Body of pancreas (tissue), 4 donors: ENCODE measurements around the gene TICAM1. TPM values are rescaled to one million over a fixed set of nuclear protein-coding genes. Genes with fewer than 3 reads are reported as not detected.
A peak's percentile ranks its signal among the peaks of the same experiment; 100 is the strongest.
"Not testable (repeated sequence)": the region's sequence is repeated elsewhere in the genome, so short reads cannot be mapped to it uniquely, and the experiment has no call there.

Experiments
- ATAC-seq: fragments of 150-250 bp; one replicate; pipeline ENCODE4 v1.9.1; 2016
- DNase-seq, 4 donors: peaks; one replicate each; pipeline ENCODE4 v3.0.0-alpha.2; 2019
- H3K27ac ChIP-seq, 4 donors: fragments of 200-600 bp; sonication (generic); 1 replicate in 3 of 4; 2 replicates in 1 of 4; pipeline versions ENCODE4 v1.5.1 to v1.6.1; 2016 to 2019; ENCODE audit warnings: mild to moderate bottlenecking in 1 of 4, mixed read lengths in 1 of 4, moderate library complexity in 1 of 4
- H3K27me3 ChIP-seq, 2 donors: fragments of 200-600 bp; sonication (generic); one replicate each; pipeline ENCODE4 v1.6.0; 2016; ENCODE audit warnings: mild to moderate bottlenecking in 1 of 2
- H3K36me3 ChIP-seq, 2 donors: fragments of 200-600 bp; sonication (generic); replicated peaks in 1 of 2; 2 replicates each; pipeline ENCODE4 v1.5.1; 2016; ENCODE audit warnings: low read depth in 2 of 2; ENCODE audit not compliant: insufficient read depth in 1 of 2
- H3K4me1 ChIP-seq: fragments of 200-600 bp; sonication (generic); one replicate; pipeline ENCODE4 v1.6.0; 2016
- H3K4me3 ChIP-seq, 2 donors: fragments of 200-600 bp; sonication (generic); 1 replicate in 1 of 2; 2 replicates in 1 of 2; pipeline ENCODE4 v1.5.1; 2016 to 2019
- H3K9me3 ChIP-seq, 3 donors: fragments of 200-600 bp; sonication (generic); 1 replicate in 2 of 3; 2 replicates in 1 of 3; pipeline ENCODE4 v1.5.1; 2016
- CTCF ChIP-seq, 7 experiments: fragments of 450-650 bp in 4 of 7; fragments of 200-600 bp in 3 of 7; sonication (generic) in 3 of 7; IDR thresholded peaks; one replicate each; pipeline ENCODE4 v1.5.1; 2016 to 2019; ENCODE audit warnings: antibody characterized with exemption in 7 of 7
- POLR2A ChIP-seq, 3 donors: fragments of 450-650 bp; IDR thresholded peaks; one replicate each; pipeline ENCODE4 v1.6.1; 2016; ENCODE audit warnings: antibody characterized with exemption in 3 of 3, mild to moderate bottlenecking in 2 of 3
- WGBS, 2 donors: methylation state at CpG; one replicate each; pipeline ENCODE4 v1.1.5; 2017; 5-methylcytosine and 5-hydroxymethylcytosine counted together
- intact Hi-C: fragments of 100-400 bp; cut with DNase I; formaldehyde crosslinking; loops from one replicate; pipeline ENCODE4 v1.15.1; 2023
- total RNA-seq, 2 donors: library from RNA; depleted of rRNA; stranded (reverse); fragments of >200 nt; gene quantifications; one replicate each; pipeline ENCODE4 v1.1.0, GENCODE V29; 2016

Gene TICAM1
- total RNA-seq, 2 donors from 2014 or later, result 5.4 to 12.9 TPM

- Histone ChIP-seq H3K36me3 (no peaks in the 10 kb centered on the region), H3K9me3 (no peaks in the 10 kb centered on the region), H3K27ac (peak overlapping the region; percentile 86 to 98 (median 95)), H3K4me3 (peak overlapping the region; percentile 86 to 87), H3K4me1 (peaks cover 36% of the 10 kb centered on the region), H3K27me3 (no peaks in the 10 kb centered on the region)
- DNase-seq (no peak), ATAC-seq (no peak)
- intact Hi-C loops, result no loop called here
- TF ChIP-seq POLR2A (IDR thresholded peaks at IDR 0.05) (no peak), CTCF (IDR thresholded peaks at IDR 0.05) (no peak)
- WGBS, 2 donors, result 39 to 54% methylated on average over 6 of the region's 6 CpGs
These were observed 695 bp downstream of the TICAM1 start for GRCh38 chr19:4830768-4831265.

GRCh38 chr19:4830332-4830731, 1.2 kb downstream of the TICAM1 start:
- WGBS, 2 donors, result 88% methylated on average over 6 of the region's 6 CpGs
- ATAC-seq, result no peak
- TF ChIP-seq POLR2A (IDR thresholded peaks at IDR 0.05) (no peak), CTCF (IDR thresholded peaks at IDR 0.05) (no peak)

GRCh38 chr19:4829001-4829712, 2.4 kb downstream of the TICAM1 start:
- TF ChIP-seq POLR2A (IDR thresholded peaks at IDR 0.05) (no peak), CTCF (IDR thresholded peaks at IDR 0.05) (peak in 5 of 7 experiments; percentile 11 to 46 (median 36))
- WGBS, 2 donors, result 25 to 37% methylated on average over 13 to 16 of the region's 16 CpGs
- Histone ChIP-seq H3K9me3 (no peaks in the 10 kb centered on the region), H3K27ac (peak overlapping the region in 3 of 4 donors; percentile 72 to 93 (median 77)), H3K36me3 (no peaks in the 10 kb centered on the region), H3K4me3 (no peak overlapping the region), H3K27me3 (no peaks in the 10 kb centered on the region), H3K4me1 (peaks cover 36% of the 10 kb centered on the region)
- peak; percentile 41 to 68 (median 60) for DNase-seq
- intact Hi-C loops, result no loop called here
- ATAC-seq, result peak; percentile 34

More at GRCh38 chr19:4830332-4830731, 1.2 kb downstream of the TICAM1 start:
- Histone ChIP-seq H3K36me3 (no peaks in the 10 kb centered on the region), H3K4me3 (peak overlapping the region in 1 of 2 donors; percentile 87), H3K27me3 (no peaks in the 10 kb centered on the region), H3K27ac (peak overlapping the region in 3 of 4 donors; percentile 93 to 98 (median 97)), H3K4me1 (peaks cover 36% of the 10 kb centered on the region), H3K9me3 (no peaks in the 10 kb centered on the region)
- intact Hi-C loops, result no loop called here
- no peak for DNase-seq

- intact Hi-C loops, result no loop called here
- Histone ChIP-seq H3K4me3 (no peak overlapping the region), H3K4me1 (peaks cover 13% of the 10 kb centered on the region), H3K27ac (no peak overlapping the region), H3K27me3 (no peaks in the 10 kb centered on the region), H3K9me3 (no peaks in the 10 kb centered on the region), H3K36me3 (no peaks in the 10 kb centered on the region)
- TF ChIP-seq CTCF (IDR thresholded peaks at IDR 0.05) (no peak), POLR2A (IDR thresholded peaks at IDR 0.05) (no peak)
- DNase-seq, result no peak
- no peak for ATAC-seq
- WGBS, 2 donors, result 70 to 86% methylated on average over 6 of the region's 6 CpGs
These were observed 7.9 kb downstream of the TICAM1 start for GRCh38 chr19:4823577-4823976.

GRCh38 chr19:4822354-4822753, 9.2 kb downstream of the TICAM1 start:
- H3K36me3 ChIP-seq, DNase-seq, intact Hi-C loops, H3K9me3 ChIP-seq, H3K27ac ChIP-seq, H3K4me1 ChIP-seq, H3K4me3 ChIP-seq, ATAC-seq, H3K27me3 ChIP-seq: not testable (repeated sequence)
- 96 to 98% methylated on average over 7 of the region's 7 CpGs for whole genome bisulfite sequencing, 2 donors
